Smooth muscle cell (in vitro differentiated cells): ENCODE measurements around the gene OR51A4. TPM values are rescaled to one million over a fixed set of nuclear protein-coding genes. Genes with fewer than 3 reads are reported as not detected.

Source experiments
- DNase-seq: peaks from one replicate; lab custom pipeline; 2025; ENCODE audit not compliant: unreplicated experiment; lab: John Stamatoyannopoulos, UW
- H2AFZ ChIP-seq: fragments of 200-600 bp; sonication (generic); 2 replicates; pipeline ENCODE4 v1.6.0; 2016; ENCODE audit warnings: antibody characterized with exemption, low read depth, mild to moderate bottlenecking
- H3F3A ChIP-seq: fragments of 200-600 bp; sonication (generic); 2 replicates; pipeline ENCODE4 v1.6.0; 2017; ENCODE audit warnings: antibody characterized with exemption, low read depth
- H3K27ac ChIP-seq: fragments of 200-600 bp; sonication (generic); 2 replicates; pipeline ENCODE4 v1.5.1; 2016; ENCODE audit warnings: low read depth, mild to moderate bottlenecking
- H3K27me3 ChIP-seq: fragments of 200-600 bp; sonication (generic); 2 replicates; pipeline ENCODE4 v1.6.1; 2016; ENCODE audit warnings: low read depth, mild to moderate bottlenecking
- H3K36me3 ChIP-seq: fragments of 200-600 bp; sonication (generic); 2 replicates; pipeline ENCODE4 v1.5.1; 2016; ENCODE audit warnings: low read depth
- H3K4me1 ChIP-seq: fragments of 200-600 bp; sonication (generic); 2 replicates; pipeline ENCODE4 v1.5.1; 2016; ENCODE audit warnings: low read depth
- H3K4me2 ChIP-seq: fragments of 200-600 bp; sonication (generic); 2 replicates; pipeline ENCODE4 v1.6.0; 2016; ENCODE audit warnings: mild to moderate bottlenecking
- H3K4me3 ChIP-seq: fragments of 200-600 bp; sonication (generic); 2 replicates; pipeline ENCODE4 v1.5.1; 2016; ENCODE audit warnings: mild to moderate bottlenecking
- H3K79me2 ChIP-seq: fragments of 200-600 bp; sonication (generic); 2 replicates; pipeline ENCODE4 v1.6.0; 2016; ENCODE audit warnings: low read depth, mild to moderate bottlenecking
- H3K9ac ChIP-seq: fragments of 200-600 bp; sonication (generic); 2 replicates; pipeline ENCODE4 v1.6.0; 2016; ENCODE audit warnings: low read depth
- H3K9me3 ChIP-seq: fragments of 200-600 bp; sonication (generic); replicated peaks from 2 replicates; pipeline ENCODE4 v1.5.1; 2016; ENCODE audit warnings: low read depth
- H4K20me1 ChIP-seq: fragments of 200-600 bp; sonication (generic); 2 replicates; pipeline ENCODE4 v1.6.0; 2016; ENCODE audit warnings: low read depth
- WGBS: methylation state at CpG from one replicate; pipeline ENCODE4 v1.1.7; 2016; ENCODE audit warnings: low lambda C conversion rate; 5-methylcytosine and 5-hydroxymethylcytosine counted together
- polyA plus RNA-seq: library from polyadenylated mRNA; unstranded; fragments of >200 nt; fragmentation: Nextera tagmentation; extraction: Ambion mirVana; gene quantifications from 2 replicates; pipeline ENCODE4 v1.2.1, GENCODE V29; 2016
- total RNA-seq: library from RNA; depleted of rRNA; stranded (reverse); fragments of >200 nt; gene quantifications from 2 replicates; pipeline ENCODE4 v1.2.3, GENCODE V29; 2014
- TF ChIP-seq, protein P1 (sequence below): fragments of 200-600 bp; sonication (generic); IDR thresholded peaks from 2 replicates; pipeline ENCODE4 v1.5.1; 2017; ENCODE audit warnings: borderline replicate concordance, mild to moderate bottlenecking, antibody characterized with exemption; ENCODE audit not compliant: insufficient read depth, poor library complexity, severe bottlenecking

The OR51A4 gene
- total and polyA plus RNA-seq, 2 experiments from 2014 or later: not detected

DNA sequence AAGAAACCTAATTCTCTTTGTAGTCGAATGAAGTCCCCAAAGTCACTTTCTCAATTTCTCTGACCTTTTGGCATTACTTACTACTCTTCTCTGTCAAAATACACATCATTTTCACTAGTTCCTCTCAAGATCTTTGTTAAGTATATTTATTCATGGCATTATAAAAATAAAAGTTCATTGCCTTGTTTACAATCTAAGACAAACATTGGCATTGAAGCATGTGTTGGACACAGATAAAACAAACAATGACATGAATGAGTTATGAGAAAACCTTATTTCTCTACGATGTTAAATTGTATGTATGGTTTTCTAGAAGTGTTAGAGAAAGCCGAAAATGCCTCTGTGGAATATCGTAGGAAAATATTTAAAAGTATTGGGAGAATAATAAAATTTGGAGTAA is 14.7 kb downstream of the OR51A4 start:
- Histone ChIP-seq H2AFZ (no peak overlapping the region), H3K27ac (no peak overlapping the region), H3K27me3 (peaks cover 4% of the 10 kb centered on the region), H3F3A (no peaks in the 10 kb centered on the region), H3K79me2 (no peaks in the 10 kb centered on the region), H3K36me3 (no peaks in the 10 kb centered on the region), H3K4me2 (no peak overlapping the region), H3K4me1 (no peaks in the 10 kb centered on the region), H3K9ac (no peak overlapping the region), H4K20me1 (no peaks in the 10 kb centered on the region), H3K4me3 (no peak overlapping the region), H3K9me3 (no peaks in the 10 kb centered on the region)
- WGBS: 86% methylated on average over 4 of the region's 4 CpGs
- TF ChIP-seq, protein P1, sequence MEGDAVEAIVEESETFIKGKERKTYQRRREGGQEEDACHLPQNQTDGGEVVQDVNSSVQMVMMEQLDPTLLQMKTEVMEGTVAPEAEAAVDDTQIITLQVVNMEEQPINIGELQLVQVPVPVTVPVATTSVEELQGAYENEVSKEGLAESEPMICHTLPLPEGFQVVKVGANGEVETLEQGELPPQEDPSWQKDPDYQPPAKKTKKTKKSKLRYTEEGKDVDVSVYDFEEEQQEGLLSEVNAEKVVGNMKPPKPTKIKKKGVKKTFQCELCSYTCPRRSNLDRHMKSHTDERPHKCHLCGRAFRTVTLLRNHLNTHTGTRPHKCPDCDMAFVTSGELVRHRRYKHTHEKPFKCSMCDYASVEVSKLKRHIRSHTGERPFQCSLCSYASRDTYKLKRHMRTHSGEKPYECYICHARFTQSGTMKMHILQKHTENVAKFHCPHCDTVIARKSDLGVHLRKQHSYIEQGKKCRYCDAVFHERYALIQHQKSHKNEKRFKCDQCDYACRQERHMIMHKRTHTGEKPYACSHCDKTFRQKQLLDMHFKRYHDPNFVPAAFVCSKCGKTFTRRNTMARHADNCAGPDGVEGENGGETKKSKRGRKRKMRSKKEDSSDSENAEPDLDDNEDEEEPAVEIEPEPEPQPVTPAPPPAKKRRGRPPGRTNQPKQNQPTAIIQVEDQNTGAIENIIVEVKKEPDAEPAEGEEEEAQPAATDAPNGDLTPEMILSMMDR: no peak
- no peak for DNase-seq

DNA sequence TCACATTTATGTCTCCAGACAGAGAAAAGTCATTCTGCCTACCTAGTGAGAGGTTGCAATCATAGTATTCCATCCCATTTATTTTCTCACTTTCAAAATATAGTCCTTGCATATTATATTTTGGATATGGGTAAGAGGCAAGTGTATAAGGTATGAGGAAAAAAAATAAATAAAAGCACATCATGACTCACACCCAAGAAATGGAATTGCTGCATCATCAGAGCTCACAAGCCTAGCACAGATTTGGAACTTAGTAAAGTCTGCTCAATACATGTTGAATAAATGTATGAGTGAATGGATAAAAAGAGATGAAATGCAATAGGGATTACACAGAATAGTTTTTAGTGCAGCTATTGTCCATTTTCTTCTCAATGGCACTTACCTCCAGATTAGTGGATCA is 20.8 kb downstream of the OR51A4 start:
- TF ChIP-seq, protein P1: no peak
- Histone ChIP-seq H3K4me1 (no peaks in the 10 kb centered on the region), H3K27ac (no peak overlapping the region), H3F3A (no peaks in the 10 kb centered on the region), H2AFZ (no peak overlapping the region), H3K36me3 (no peaks in the 10 kb centered on the region), H3K4me2 (no peak overlapping the region), H3K27me3 (peaks cover 4% of the 10 kb centered on the region), H3K9me3 (no peaks in the 10 kb centered on the region), H3K9ac (no peak overlapping the region), H3K4me3 (no peak overlapping the region), H4K20me1 (no peaks in the 10 kb centered on the region), H3K79me2 (no peaks in the 10 kb centered on the region)
- no peak for DNase-seq

DNA sequence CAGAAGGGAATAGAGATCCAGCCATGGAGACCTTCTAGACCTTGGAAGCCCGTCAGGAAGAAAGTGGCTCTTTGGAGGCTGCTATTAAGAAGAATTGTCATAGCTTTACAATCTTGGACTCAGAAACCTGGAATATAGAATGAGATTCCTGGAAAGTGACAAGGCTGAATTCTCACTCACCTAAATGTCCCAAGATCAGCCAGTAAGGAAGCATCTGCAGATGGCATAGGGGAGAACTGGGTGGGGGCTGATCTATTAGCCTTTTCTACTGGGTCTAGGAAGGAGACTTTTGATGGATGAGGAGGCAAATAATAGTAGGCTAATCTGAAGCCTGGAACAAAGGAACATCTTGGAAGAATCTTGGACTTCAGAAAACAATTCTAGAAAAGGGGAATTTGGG is 23.2 kb downstream of the OR51A4 start, which contains the start of gene OR51G1:
OR51G1 (minus strand) TSS at position 101 of the 400 bp plus-strand sequence; CDS start at position 101, 0 bp downstream.
- Histone ChIP-seq H3K4me1 (no peaks in the 10 kb centered on the region), H3K36me3 (no peaks in the 10 kb centered on the region), H3K27me3 (peaks cover 3% of the 10 kb centered on the region), H2AFZ (no peak within 1 kb of the TSS), H3K4me3 (no peak within 1 kb of the TSS), H3K9me3 (no peaks in the 10 kb centered on the region), H3K79me2 (no peaks in the 10 kb centered on the region), H3K9ac (no peak within 1 kb of the TSS), H3K4me2 (no peak within 1 kb of the TSS), H3F3A (no peaks in the 10 kb centered on the region), H4K20me1 (no peaks in the 10 kb centered on the region), H3K27ac (no peak within 1 kb of the TSS)
- DNase-seq: no peak
- TF ChIP-seq, protein P1: no peak
- WGBS: 67% methylated on average over 1 of the region's 1 CpG

DNA sequence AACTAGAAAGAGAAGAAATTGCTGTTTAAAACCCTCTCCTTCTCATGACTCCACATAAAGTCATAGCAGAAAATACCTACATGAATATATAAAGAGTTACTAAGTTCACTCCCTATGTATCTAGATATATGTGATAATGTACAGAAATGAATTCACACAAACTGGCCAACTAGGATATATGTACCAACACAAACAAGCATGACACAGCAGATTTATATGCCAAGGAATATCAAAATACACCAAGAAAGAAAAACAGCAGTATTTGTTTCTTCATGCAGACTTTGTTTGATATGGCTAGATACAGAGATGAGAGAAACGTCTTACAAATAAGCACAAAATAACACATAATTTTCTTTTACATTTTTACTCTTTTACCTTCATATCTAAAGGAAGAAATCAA is 25.1 kb downstream of the OR51A4 start:
- TF ChIP-seq, protein P1: no peak
- no peaks in the 10 kb centered on the region for H4K20me1 ChIP-seq
- no peaks in the 10 kb centered on the region for H3K9me3 ChIP-seq
- no peak for DNase-seq
- no peak overlapping the region for H3K9ac ChIP-seq
- no peaks in the 10 kb centered on the region for H3K4me1 ChIP-seq
- no peaks in the 10 kb centered on the region for H3F3A ChIP-seq
- H3K4me3 ChIP-seq: no peak overlapping the region
- no peaks in the 10 kb centered on the region for H3K36me3 ChIP-seq
- H3K27ac ChIP-seq: no peak overlapping the region
- H3K4me2 ChIP-seq: no peak overlapping the region
- peaks cover 6% of the 10 kb centered on the region for H3K27me3 ChIP-seq
- no peak overlapping the region for H2AFZ ChIP-seq
- no peaks in the 10 kb centered on the region for H3K79me2 ChIP-seq
- 83% methylated on average over 1 of the region's 1 CpG for WGBS
